Endothelial cell of umbilical vein (primary cell): ENCODE data around the gene GSE1. TPM values are rescaled to one million over a fixed set of nuclear protein-coding genes. Genes with fewer than 3 reads are reported as not detected.

Experiments used
- BruUV-seq: library from RNA; stranded (reverse); fragments of 400-500 nt; replicated peaks from 2 replicates; lab custom pipeline; 2021; lab: Mats Ljungman, UMichigan
- CTCF ChIA-PET: fragments of 300-600, 350-600 bp; sonication (Branson Sonifier 250); formaldehyde crosslinking; loops from one replicate; lab custom pipeline; 2021; ENCODE audit warnings: antibody characterized with exemption, inconsistent platforms; lab: Charles Lee
- POLR2A ChIA-PET: fragments of 300-600, 350-600 bp; sonication (Branson Sonifier 250); formaldehyde crosslinking; loops from one replicate; lab custom pipeline; 2021; ENCODE audit warnings: antibody characterized with exemption, inconsistent platforms; lab: Charles Lee
- DNase-seq: peaks from one replicate; pipeline ENCODE4 v3.0.0-alpha.2; 2011; ENCODE audit warnings: low read depth, low spot score
- FAIRE-seq: peaks from 2 replicates; lab custom pipeline; 2011; peaks lifted over from hg19 to GRCh38; lab: Jason Lieb, UNC
- H2AFZ ChIP-seq: 2 replicates; pipeline ENCODE4 v1.6.0; 2012; ENCODE audit warnings: low read depth, low read length, control low read depth, inconsistent platforms
- H3K27ac ChIP-seq: 2 replicates; pipeline ENCODE4 v1.5.1; 2011; ENCODE audit warnings: low read depth, mild to moderate bottlenecking, control low read depth, low read length, moderate library complexity; ENCODE audit not compliant: insufficient read depth
- H3K27me3 ChIP-seq, 2 experiments: 2 replicates each; pipeline versions ENCODE4 v1.6.0 to v1.6.1; 2011; ENCODE audit warnings: low read length in 2 of 2, mixed read lengths in 1 of 2; ENCODE audit not compliant: control insufficient read depth in 2 of 2, insufficient read depth in 2 of 2
- H3K36me3 ChIP-seq, 2 experiments: 2 replicates in 1 of 2; 3 replicates in 1 of 2; pipeline ENCODE4 v1.5.1; 2011; ENCODE audit warnings: low read length in 2 of 2, mild to moderate bottlenecking in 1 of 2, moderate library complexity in 1 of 2; ENCODE audit not compliant: control insufficient read depth in 2 of 2, insufficient read depth in 2 of 2; ENCODE audit errors: extremely low read depth in 1 of 2
- H3K4me1 ChIP-seq: 3 replicates; pipeline ENCODE4 v1.5.1; 2011; ENCODE audit warnings: mild to moderate bottlenecking, low read length; ENCODE audit not compliant: control insufficient read depth, insufficient read depth; ENCODE audit errors: extremely low read depth
- H3K4me2 ChIP-seq: 2 replicates; pipeline ENCODE4 v1.6.1; 2011; ENCODE audit warnings: low read length, control low read depth, mixed read lengths; ENCODE audit not compliant: insufficient read depth
- H3K4me3 ChIP-seq, 3 experiments: fragments of 200-600 bp in 1 of 3; sonication (generic), shearing (Covaris generic) in 1 of 3; replicated peaks in 1 of 3; 2 replicates each; pipeline ENCODE4 v1.5.1; 2011 to 2016; ENCODE audit warnings: control low read depth in 3 of 3, low read length in 3 of 3, mild to moderate bottlenecking in 2 of 3, inconsistent platforms in 1 of 3, low read depth in 1 of 3, moderate library complexity in 1 of 3; ENCODE audit not compliant: insufficient read depth in 1 of 3
- H3K79me2 ChIP-seq: 2 replicates; pipeline ENCODE4 v1.6.0; 2012; ENCODE audit warnings: low read length, inconsistent platforms; ENCODE audit not compliant: control insufficient read depth, insufficient read depth
- H3K9ac ChIP-seq: replicated peaks from 2 replicates; pipeline ENCODE3; 2011; ENCODE audit warnings: low read length, control low read depth; ENCODE audit not compliant: insufficient read depth; ENCODE audit errors: extremely low read depth
- H3K9me1 ChIP-seq: replicated peaks from 3 replicates; pipeline ENCODE4 v1.6.0; 2011; ENCODE audit warnings: mild to moderate bottlenecking, low read length; ENCODE audit not compliant: control insufficient read depth, insufficient read depth; ENCODE audit errors: extremely low read depth
- H3K9me3 ChIP-seq: replicated peaks from 2 replicates; pipeline ENCODE4 v1.5.1; 2012; ENCODE audit warnings: low read length, inconsistent platforms; ENCODE audit not compliant: control insufficient read depth, insufficient read depth
- H4K20me1 ChIP-seq: replicated peaks from 2 replicates; pipeline ENCODE3; 2011; ENCODE audit warnings: mild to moderate bottlenecking, low read length; ENCODE audit not compliant: control insufficient read depth, insufficient read depth; ENCODE audit errors: extremely low read depth
- CTCF ChIP-seq, 2 donors: IDR thresholded peaks; 1 replicate in 1 of 2; 2 replicates in 1 of 2; pipeline ENCODE4 v1.5.1; 2011; ENCODE audit warnings: low read length in 2 of 2, mild to moderate bottlenecking in 2 of 2, moderate library complexity in 2 of 2, control low read depth in 1 of 2, inconsistent platforms in 1 of 2, low read depth in 1 of 2; ENCODE audit not compliant: insufficient read depth in 1 of 2; ENCODE audit errors: extremely low read depth in 1 of 2
- EZH2 ChIP-seq: IDR thresholded peaks from 2 replicates; pipeline ENCODE4 v1.6.1; 2012; ENCODE audit warnings: borderline replicate concordance, low read depth, mild to moderate bottlenecking, moderate library complexity, low read length, inconsistent platforms; ENCODE audit not compliant: severe bottlenecking
- FOS ChIP-seq: IDR thresholded peaks from 2 replicates; pipeline ENCODE4 v1.6.1; 2011; ENCODE audit warnings: mild to moderate bottlenecking, low read length, moderate library complexity, borderline replicate concordance; ENCODE audit not compliant: insufficient read depth
- GATA2 ChIP-seq: IDR thresholded peaks from 2 replicates; pipeline ENCODE4 v1.7.0; 2011; ENCODE audit warnings: low read depth, mild to moderate bottlenecking, moderate library complexity, mixed read lengths, low read length; ENCODE audit not compliant: insufficient read length, insufficient read depth
- JUN ChIP-seq: IDR thresholded peaks from 2 replicates; pipeline ENCODE4 v1.6.1; 2011; ENCODE audit warnings: borderline replicate concordance, low read depth; ENCODE audit not compliant: insufficient read length, insufficient read depth
- MAX ChIP-seq: IDR thresholded peaks from 2 replicates; pipeline ENCODE4 v1.6.1; 2011; ENCODE audit not compliant: insufficient read depth, insufficient read length
- MYC ChIP-seq: IDR thresholded peaks from one replicate; pipeline ENCODE4 v1.6.1; 2011; ENCODE audit warnings: mild to moderate bottlenecking, low read depth, low read length
- POLR2A ChIP-seq: IDR thresholded peaks from 2 replicates; pipeline ENCODE4 v1.6.1; 2012; ENCODE audit warnings: low read depth, mild to moderate bottlenecking, control low read depth, low read length
- POLR2AphosphoS5 ChIP-seq: IDR thresholded peaks from 2 replicates; pipeline ENCODE4 v1.6.1; 2012; ENCODE audit warnings: low read depth, mild to moderate bottlenecking, control low read depth, low read length, moderate library complexity; ENCODE audit not compliant: insufficient read depth
- dilution Hi-C: fragments of 300-500 bp; cut with MboI; formaldehyde crosslinking; loops from one replicate; pipeline ENCODE4 v1.15.0; 2019; ENCODE audit warnings: low sequenced_read_pairs; ENCODE audit not compliant: extremely low pct_ligation_motif_present
- intact Hi-C: fragments of 100-400 bp; cut with micrococcal nuclease; formaldehyde crosslinking; loops from one replicate; pipeline ENCODE4 v1.10.0; 2022
- polyA plus RNA-seq, 4 experiments: library from polyadenylated mRNA; depleted of rRNA in 3 of 4; stranded (reverse) in 3 of 4; unstranded in 1 of 4; fragments of >200 nt; gene quantifications; 2 replicates each; pipeline versions ENCODE4 v1.2.1 to v1.2.3, GENCODE V29; 2011 to 2012; ENCODE audit warnings: missing spikeins in 1 of 4
- total RNA-seq: library from RNA; stranded (reverse); gene quantifications from 2 replicates; pipeline ENCODE4 v1.2.3, GENCODE V29; 2021

Gene GSE1
- total and polyA plus RNA-seq, 2 donors (not counting 3 experiments of a cell fraction or from before 2014, with no cell fraction given), result 4.2 to 18.3 TPM

GRCh38 chr16:85646358-85646907 lies 33.3 kb downstream of the GSE1 start:
- TF ChIP-seq GATA2 (no peak), JUN (no peak), EZH2 (no peak), POLR2A (no peak), FOS (no peak), MYC (no peak), POLR2AphosphoS5 (no peak), MAX (no peak), CTCF (IDR thresholded peaks at IDR 0.05; ENCODE audit: extremely low read depth in 1 of 2, insufficient read depth in 1 of 2, low read depth in 1 of 2, low read length in 2 of 2) (no peak)
- POLR2A ChIA-PET, result no interaction called here
- H3K4me2 ChIP-seq, result no peak overlapping the region
- H3K4me1 ChIP-seq, result peaks cover 4% of the 10 kb centered on the region
- H4K20me1 ChIP-seq, result no peaks in the 10 kb centered on the region
- DNase-seq (no peak), FAIRE-seq (no peak)
- no peak overlapping the region for H3K9ac ChIP-seq
- CTCF ChIA-PET, result no interaction called here
- H3K36me3 ChIP-seq, result no peaks in the 10 kb centered on the region
- H3K9me1 ChIP-seq, result no peaks in the 10 kb centered on the region
- H3K4me3 ChIP-seq, result no peak overlapping the region
- no peaks in the 10 kb centered on the region for H3K79me2 ChIP-seq
- dilution Hi-C loops, result no loop called here
- H3K27me3 ChIP-seq, result no peaks in the 10 kb centered on the region
- intact Hi-C loops, result no loop called here
- H3K9me3 ChIP-seq, result no peaks in the 10 kb centered on the region
- no peak overlapping the region for H2AFZ ChIP-seq
- no peak overlapping the region for H3K27ac ChIP-seq
- BruUV-seq, result no TSS peak
